Upper lobe of left lung (tissue), 6 donors: ENCODE results near the gene COMMD2. TPM values are rescaled to one million over a fixed set of nuclear protein-coding genes. Genes with fewer than 3 reads are reported as not detected.

Experiments used
- ATAC-seq, 2 donors: fragments of 200-7000 bp; cut with Tn5 transposase; one replicate each; pipeline ENCODE4 v1.9.1; 2022; ENCODE audit warnings: mild to moderate bottlenecking in 2 of 2, moderate library complexity in 2 of 2; ENCODE audit not compliant: low FRiP score in 2 of 2
- DNase-seq, 2 donors: peaks; one replicate each; pipeline ENCODE4 v3.0.0-alpha.2; 2019 to 2020
- H3K27ac ChIP-seq, 4 donors: fragments of 200-600 bp; sonication (generic); one replicate each; pipeline ENCODE4 v1.5.1; 2016 to 2019
- H3K27me3 ChIP-seq, 4 donors: fragments of 200-600 bp; sonication (generic); one replicate each; pipeline ENCODE4 v1.5.1; 2017 to 2019
- H3K36me3 ChIP-seq, 4 donors: fragments of 200-600 bp; sonication (generic); one replicate each; pipeline ENCODE4 v1.5.1; 2016 to 2019
- H3K4me1 ChIP-seq, 4 donors: fragments of 200-600 bp; sonication (generic); one replicate each; pipeline ENCODE4 v1.5.1; 2018 to 2019
- H3K4me3 ChIP-seq, 4 donors: fragments of 200-600 bp; sonication (generic); one replicate each; pipeline ENCODE4 v1.5.1; 2017 to 2019; ENCODE audit warnings: mild to moderate bottlenecking in 2 of 4, moderate library complexity in 1 of 4
- H3K9me3 ChIP-seq, 4 donors: fragments of 200-600 bp; sonication (generic); one replicate each; pipeline ENCODE4 v1.5.1; 2018 to 2019
- CTCF ChIP-seq, 6 experiments: fragments of 450-650 bp in 4 of 6; fragments of 200-600 bp in 2 of 6; sonication (generic) in 2 of 6; IDR thresholded peaks; one replicate each; pipeline ENCODE4 v1.5.1; 2016 to 2019; ENCODE audit warnings: antibody characterized with exemption in 6 of 6
- EP300 ChIP-seq, 4 donors: sonication (generic); formaldehyde crosslinking; IDR thresholded peaks; one replicate each; pipeline ENCODE4 v1.5.1; 2017; ENCODE audit warnings: antibody characterized with exemption in 4 of 4, control low read depth in 2 of 4
- POLR2A ChIP-seq, 4 donors: fragments of 450-650 bp; IDR thresholded peaks; one replicate each; pipeline ENCODE4 v1.5.1; 2016 to 2017; ENCODE audit warnings: antibody characterized with exemption in 4 of 4, mild to moderate bottlenecking in 2 of 4
- POLR2AphosphoS5 ChIP-seq, 2 donors: sonication (generic); formaldehyde crosslinking; IDR thresholded peaks; one replicate each; pipeline ENCODE4 v1.5.1; 2017; ENCODE audit warnings: antibody characterized with exemption in 2 of 2
- WGBS, 2 donors: methylation state at CpG; one replicate each; pipeline ENCODE4 v1.1.5; 2017 to 2018; 5-methylcytosine and 5-hydroxymethylcytosine counted together
- total RNA-seq, 6 donors: library from RNA; depleted of rRNA in 4 of 6; stranded (reverse); fragments of >200 nt in 4 of 6; gene quantifications; one replicate each; pipeline versions ENCODE4 v1.1.0 to v1.2.1, GENCODE V29; 2016 to 2021
- donor health status: DM: no; HTN: no; CAD: no; lungs with moderate emphysema.
- donor health status: DM: no; HTN: yes; CAD: no; lungs with severe emphysema.

The COMMD2 gene
- total RNA-seq, 6 donors from 2014 or later: 11.5 to 44.0 (median 39.4) TPM

GRCh38 chr3:149726716-149727407, 25.4 kb downstream of the COMMD2 start:
- TF ChIP-seq CTCF (IDR thresholded peaks at IDR 0.05): no peak
- no peak for TF ChIP-seq EP300 (IDR thresholded peaks at IDR 0.05)
- TF ChIP-seq POLR2A (IDR thresholded peaks at IDR 0.05): no peak
- no peak for TF ChIP-seq POLR2AphosphoS5 (IDR thresholded peaks at IDR 0.05)
- no peaks in the 10 kb centered on the region for H3K27me3 ChIP-seq
- H3K36me3 ChIP-seq: no peaks in the 10 kb centered on the region
- H3K9me3 ChIP-seq: no peaks in the 10 kb centered on the region
- no peak overlapping the region for H3K27ac ChIP-seq
- DNase-seq: no peak
- ATAC-seq: no peak
- H3K4me1 ChIP-seq: no peaks in the 10 kb centered on the region
- 82 to 87% methylated on average over 2 of the region's 2 CpGs for WGBS, 2 donors
- H3K4me3 ChIP-seq: no peak overlapping the region

- ATAC-seq: no peak
Observed at GRCh38 chr3:149723781-149724180, 28.5 kb downstream of the COMMD2 start.

GRCh38 chr3:149720918-149721317, 31.4 kb downstream of the COMMD2 start:
- TF ChIP-seq POLR2AphosphoS5 (IDR thresholded peaks at IDR 0.05) (no peak), CTCF (IDR thresholded peaks at IDR 0.05) (no peak), POLR2A (IDR thresholded peaks at IDR 0.05) (no peak), EP300 (IDR thresholded peaks at IDR 0.05) (no peak)
- Histone ChIP-seq H3K4me1 (peaks cover 0 to 6% (median 3%) of the 10 kb centered on the region in 4 donors), H3K27me3 (no peaks in the 10 kb centered on the region), H3K4me3 (no peak overlapping the region), H3K27ac (no peak overlapping the region), H3K36me3 (no peaks in the 10 kb centered on the region), H3K9me3 (no peaks in the 10 kb centered on the region)
- no peak for ATAC-seq
- no peak for DNase-seq
- WGBS, 2 donors: 93 to 95% methylated on average over 2 of the region's 2 CpGs

More at GRCh38 chr3:149723781-149724180, 28.5 kb downstream of the COMMD2 start:
- no peaks in the 10 kb centered on the region for H3K36me3 ChIP-seq
- TF ChIP-seq CTCF (IDR thresholded peaks at IDR 0.05) (no peak), POLR2AphosphoS5 (IDR thresholded peaks at IDR 0.05) (no peak), EP300 (IDR thresholded peaks at IDR 0.05) (no peak), POLR2A (IDR thresholded peaks at IDR 0.05) (no peak)
- no peak for DNase-seq
- H3K27me3 ChIP-seq: no peaks in the 10 kb centered on the region
- no peak overlapping the region for H3K27ac ChIP-seq
- H3K9me3 ChIP-seq: no peaks in the 10 kb centered on the region
- no peak overlapping the region for H3K4me3 ChIP-seq
- no peaks in the 10 kb centered on the region for H3K4me1 ChIP-seq

- ATAC-seq (peak in 1 of 2 donors; percentile 80), DNase-seq (peak in 1 of 2 donors; percentile 46)
- 10 to 17% methylated on average over 2 of the region's 2 CpGs for WGBS, 2 donors
- TF ChIP-seq POLR2A (IDR thresholded peaks at IDR 0.05) (no peak), CTCF (IDR thresholded peaks at IDR 0.05) (peak; percentile 63 to 85 (median 72))
- peak overlapping the region in 1 of 4 donors; percentile 20 for H3K27ac ChIP-seq
- H3K9me3 ChIP-seq: no peaks in the 10 kb centered on the region
- peak overlapping the region in 2 of 4 donors; percentile 16 to 18 for H3K4me3 ChIP-seq
- peaks cover 0 to 6% (median 3%) of the 10 kb centered on the region in 4 donors for H3K4me1 ChIP-seq
- H3K27me3 ChIP-seq: no peaks in the 10 kb centered on the region
- no peaks in the 10 kb centered on the region for H3K36me3 ChIP-seq
Observed at GRCh38 chr3:149717391-149718056, 34.8 kb downstream of the COMMD2 start.
